OCI-LY7 (cell line): ENCODE data around the gene ATP2B1. TPM values are rescaled to one million over a fixed set of nuclear protein-coding genes. Genes with fewer than 3 reads are reported as not detected.

Experiments used
- BruUV-seq: library from RNA; stranded (reverse); fragments of 400-500 nt; replicated peaks from 2 replicates; lab custom pipeline; 2021; lab: Mats Ljungman, UMichigan
- CTCF ChIA-PET: fragments of 300-600 bp; sonication (Branson Sonifier 250); formaldehyde crosslinking; loops from one replicate; lab custom pipeline; 2022; ENCODE audit warnings: antibody characterized with exemption; ENCODE audit not compliant: unreplicated experiment; lab: Charles Lee
- POLR2A ChIA-PET: fragments of 300-600 bp; sonication (Branson Sonifier 250); formaldehyde crosslinking; loops from one replicate; lab custom pipeline; 2022; ENCODE audit warnings: antibody characterized with exemption; lab: Charles Lee
- DNase-seq: peaks from one replicate; pipeline ENCODE4 v3.0.0-alpha.2; 2015; ENCODE audit warnings: low spot score
- H2AFZ ChIP-seq: fragments of 200-600 bp; sonication (generic), shearing (Covaris generic); 2 replicates; pipeline ENCODE4 v1.6.1; 2014; ENCODE audit warnings: mild to moderate bottlenecking, antibody characterized with exemption, low read length, moderate library complexity
- H3K27ac ChIP-seq: fragments of 200-600 bp; sonication (generic); 2 replicates; pipeline ENCODE4 v1.5.1; 2014; ENCODE audit warnings: mixed run types, low read depth, mild to moderate bottlenecking, moderate library complexity, low read length, inconsistent platforms; ENCODE audit not compliant: poor library complexity, severe bottlenecking
- H3K36me3 ChIP-seq: fragments of 200-600 bp; sonication (generic); 2 replicates; pipeline ENCODE4 v1.6.1; 2014; ENCODE audit warnings: mild to moderate bottlenecking, antibody characterized with exemption, low read length, moderate library complexity, mixed read lengths; ENCODE audit not compliant: insufficient read depth
- H3K4me1 ChIP-seq: fragments of 200-600 bp; sonication (generic); 2 replicates; pipeline ENCODE4 v1.5.1; 2014; ENCODE audit warnings: mild to moderate bottlenecking, low read length; ENCODE audit not compliant: insufficient read depth, poor library complexity, severe bottlenecking
- H3K4me2 ChIP-seq: fragments of 200-600 bp; sonication (generic); 2 replicates; pipeline ENCODE4 v1.6.1; 2014; ENCODE audit warnings: mild to moderate bottlenecking, low read length
- H3K4me3 ChIP-seq: fragments of 200-600 bp; sonication (generic); 2 replicates; pipeline ENCODE4 v1.5.1; 2014; ENCODE audit warnings: mild to moderate bottlenecking, low read depth, low read length; ENCODE audit not compliant: poor library complexity, severe bottlenecking
- H3K79me2 ChIP-seq: fragments of 200-600 bp; sonication (generic); 2 replicates; pipeline ENCODE4 v1.6.1; 2016; ENCODE audit warnings: low read depth, mild to moderate bottlenecking, low read length, moderate library complexity, mixed read lengths; ENCODE audit not compliant: insufficient read depth
- H3K9me2 ChIP-seq: fragments of 200-600 bp; sonication (generic); 2 replicates; pipeline ENCODE4 v1.6.1; 2016; ENCODE audit warnings: mild to moderate bottlenecking, low read length, mixed read lengths; ENCODE audit not compliant: insufficient read depth
- H3K9me3 ChIP-seq: fragments of 200-600 bp; sonication (generic); 2 replicates; pipeline ENCODE4 v1.6.1; 2014; ENCODE audit warnings: mild to moderate bottlenecking, mixed run types, low read length, mixed read lengths
- H4K20me1 ChIP-seq: fragments of 200-600 bp; sonication (generic); 2 replicates; pipeline ENCODE4 v1.6.1; 2014; ENCODE audit warnings: mild to moderate bottlenecking, antibody characterized with exemption, low read length, moderate library complexity, mixed read lengths; ENCODE audit not compliant: insufficient read depth
- EZH2phosphoT487 ChIP-seq: fragments of 200-600 bp; sonication (generic); IDR thresholded peaks from 2 replicates; pipeline ENCODE4 v1.6.1; 2018; ENCODE audit warnings: low read depth, borderline replicate concordance, mild to moderate bottlenecking, mixed run types, antibody characterized with exemption, low read length, moderate library complexity, mixed read lengths
- intact Hi-C: fragments of 100-400 bp; cut with micrococcal nuclease; formaldehyde crosslinking; loops from one replicate; pipeline ENCODE4 v1.10.0; 2022; ENCODE audit not compliant: unreplicated experiment
- total RNA-seq, 2 experiments: library from RNA; depleted of rRNA in 1 of 2; stranded (reverse); fragments of >200 nt in 1 of 2; shearing (Covaris generic) in 1 of 2; gene quantifications; 2 replicates each; pipeline ENCODE4 v1.2.3, GENCODE V29; 2014 to 2022
- TF ChIP-seq, protein P1 (sequence below): fragments of 200-600 bp; sonication (generic); conservative IDR thresholded peaks from 2 replicates; pipeline ENCODE4 v1.5.1; 2014; ENCODE audit warnings: mild to moderate bottlenecking, antibody characterized with exemption, low read length, moderate library complexity, mixed read lengths

ATP2B1 gene
- total RNA-seq, 2 experiments from 2014 or later = 58.5 to 74.9 TPM

DNA sequence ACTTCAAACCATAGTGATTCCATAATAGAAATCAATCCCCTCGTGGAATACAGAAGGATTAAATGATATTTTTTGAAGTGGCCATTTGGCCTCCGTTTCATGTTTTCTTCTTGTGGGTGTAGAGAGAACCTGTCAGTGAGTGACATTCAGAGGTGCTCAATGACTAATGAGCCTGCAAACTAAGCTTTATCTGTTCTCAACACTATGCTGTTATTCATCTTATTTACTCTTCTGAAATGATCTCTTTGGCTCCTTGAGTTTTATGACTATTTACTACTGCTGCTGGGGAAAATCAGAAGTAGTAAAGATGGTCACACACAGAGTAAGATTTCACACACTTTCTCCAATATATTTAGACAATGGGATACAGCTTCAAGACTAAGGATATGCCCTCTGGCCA, 30.4 kb downstream of the ATP2B1 start:
- Histone ChIP-seq H3K4me3 (no peak overlapping the region), H3K4me2 (no peak overlapping the region), H2AFZ (no peak overlapping the region), H3K79me2 (peaks cover 100% of the 10 kb centered on the region), H3K4me1 (peaks cover 4% of the 10 kb centered on the region), H3K36me3 (peaks cover 18% of the 10 kb centered on the region; the same call in 1 of the 2 replicates), H3K27ac (no peak overlapping the region), H4K20me1 (peaks cover 14% of the 10 kb centered on the region; the same call in 1 of the 2 replicates), H3K9me2 (no peaks in the 10 kb centered on the region), H3K9me3 (peaks cover 37% of the 10 kb centered on the region)
- ChIA-PET POLR2A (interaction anchor here (0.5 to 1.4 kb wide), 2 partner anchors 12 to 320 kb away, joined by 3 to 6 read pairs; no protein-coding TSS in a partner anchor), CTCF (no interaction called here)
- DNase-seq = no peak
- intact Hi-C loops = no loop called here
- TF ChIP-seq, protein P1, sequence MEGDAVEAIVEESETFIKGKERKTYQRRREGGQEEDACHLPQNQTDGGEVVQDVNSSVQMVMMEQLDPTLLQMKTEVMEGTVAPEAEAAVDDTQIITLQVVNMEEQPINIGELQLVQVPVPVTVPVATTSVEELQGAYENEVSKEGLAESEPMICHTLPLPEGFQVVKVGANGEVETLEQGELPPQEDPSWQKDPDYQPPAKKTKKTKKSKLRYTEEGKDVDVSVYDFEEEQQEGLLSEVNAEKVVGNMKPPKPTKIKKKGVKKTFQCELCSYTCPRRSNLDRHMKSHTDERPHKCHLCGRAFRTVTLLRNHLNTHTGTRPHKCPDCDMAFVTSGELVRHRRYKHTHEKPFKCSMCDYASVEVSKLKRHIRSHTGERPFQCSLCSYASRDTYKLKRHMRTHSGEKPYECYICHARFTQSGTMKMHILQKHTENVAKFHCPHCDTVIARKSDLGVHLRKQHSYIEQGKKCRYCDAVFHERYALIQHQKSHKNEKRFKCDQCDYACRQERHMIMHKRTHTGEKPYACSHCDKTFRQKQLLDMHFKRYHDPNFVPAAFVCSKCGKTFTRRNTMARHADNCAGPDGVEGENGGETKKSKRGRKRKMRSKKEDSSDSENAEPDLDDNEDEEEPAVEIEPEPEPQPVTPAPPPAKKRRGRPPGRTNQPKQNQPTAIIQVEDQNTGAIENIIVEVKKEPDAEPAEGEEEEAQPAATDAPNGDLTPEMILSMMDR = no peak
- no peak for TF ChIP-seq EZH2phosphoT487
- no TSS peak for BruUV-seq

DNA sequence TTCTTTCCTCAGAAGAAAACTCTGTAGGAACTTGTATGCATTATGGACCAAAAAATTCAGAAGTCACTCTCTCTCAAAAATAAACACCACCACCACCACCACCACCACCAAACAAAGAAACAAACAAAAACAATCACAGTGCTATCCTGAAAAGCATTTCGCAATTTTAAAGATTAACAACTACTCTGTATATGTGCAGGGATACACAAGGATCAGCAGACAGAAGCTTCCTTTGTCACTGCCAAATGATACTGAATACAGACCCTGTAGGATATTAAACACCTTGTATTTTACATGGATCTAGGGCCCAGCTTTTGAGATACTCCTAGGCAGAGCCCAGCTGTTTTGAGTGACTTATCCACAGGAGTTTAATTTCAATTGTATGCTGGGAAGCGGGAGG, 31.7 kb downstream of the ATP2B1 start:
- Histone ChIP-seq H4K20me1 (peaks cover 14% of the 10 kb centered on the region; the same call in 1 of the 2 replicates), H3K9me2 (no peaks in the 10 kb centered on the region), H3K79me2 (peaks cover 99% of the 10 kb centered on the region), H3K4me2 (no peak overlapping the region), H3K27ac (no peak overlapping the region), H3K36me3 (peaks cover 7% of the 10 kb centered on the region; the same call in 1 of the 2 replicates), H3K9me3 (peaks cover 24% of the 10 kb centered on the region), H3K4me3 (no peak overlapping the region), H2AFZ (no peak overlapping the region), H3K4me1 (peaks cover 4% of the 10 kb centered on the region)
- ChIA-PET POLR2A (interaction anchor here (2.3 kb wide), 1 partner anchor 11 kb away, joined by 11 read pairs; no protein-coding TSS in a partner anchor), CTCF (no interaction called here)
- TF ChIP-seq, protein P1 = no peak
- no peak for TF ChIP-seq EZH2phosphoT487
- intact Hi-C loops = no loop called here
- DNase-seq = no peak
- BruUV-seq = no TSS peak

DNA sequence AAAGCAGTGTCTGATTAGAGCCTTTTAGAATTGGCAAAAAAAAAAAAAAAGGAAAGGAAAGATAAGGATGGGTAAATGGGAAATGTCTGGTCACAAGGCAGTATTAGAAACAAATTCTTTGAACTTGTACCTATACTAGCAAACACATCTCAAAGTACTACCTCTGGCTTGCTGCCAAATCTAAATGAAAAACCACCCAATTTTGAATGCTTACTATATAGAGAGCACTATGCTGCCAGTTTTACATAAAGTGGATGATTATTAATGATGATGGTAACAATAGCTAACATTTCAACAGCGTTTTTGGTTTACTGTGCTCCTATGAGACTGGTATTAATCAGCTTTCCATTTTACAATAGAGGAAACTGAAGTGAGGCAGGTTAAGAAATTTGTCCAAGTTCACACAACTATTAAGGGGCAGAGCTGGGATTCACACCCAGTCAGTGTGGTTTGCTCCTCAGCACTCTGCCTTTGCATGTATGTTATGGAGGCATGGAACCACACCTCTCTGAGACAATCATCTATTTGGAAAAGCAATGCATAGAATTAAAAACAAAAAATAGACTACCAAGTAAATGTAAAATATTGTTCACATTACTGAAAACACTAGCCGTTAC, 34.2 kb downstream of the ATP2B1 start:
- Histone ChIP-seq H3K4me1 (peaks cover 4% of the 10 kb centered on the region), H3K27ac (no peak overlapping the region), H3K9me3 (peaks cover under 1% of the 10 kb centered on the region; the same call in 1 of the 2 replicates), H2AFZ (no peak overlapping the region), H3K79me2 (peaks cover 99% of the 10 kb centered on the region), H3K9me2 (no peaks in the 10 kb centered on the region), H3K4me2 (no peak overlapping the region), H4K20me1 (peaks cover 14% of the 10 kb centered on the region; the same call in 1 of the 2 replicates), H3K36me3 (peaks cover 3% of the 10 kb centered on the region; the same call in 1 of the 2 replicates), H3K4me3 (no peak overlapping the region)
- no TSS peak for BruUV-seq
- intact Hi-C loops = no loop called here
- ChIA-PET POLR2A (interaction anchor here (0.6 to 2.1 kb wide), 7 partner anchors 9 to 591 kb away, joined by 3 to 12 read pairs (median 4); no protein-coding TSS in a partner anchor), CTCF (no interaction called here)
- DNase-seq = no peak
- TF ChIP-seq EZH2phosphoT487 = no peak
